Ishikawa (cell line): Measurements from ENCODE around the gene SRGAP1.

Experiments
- CREB1 ChIP-seq: IDR thresholded peaks from 2 replicates; pipeline ENCODE4 v1.6.1; 2012; ENCODE audit warnings: low read depth
- EGR1 ChIP-seq: IDR thresholded peaks from 2 replicates; pipeline ENCODE4 v1.6.1; 2012
- EP300 ChIP-seq: IDR thresholded peaks from 2 replicates; pipeline ENCODE4 v1.6.1; 2012; ENCODE audit warnings: borderline replicate concordance
- RAD21 ChIP-seq: IDR thresholded peaks from 2 replicates; pipeline ENCODE4 v1.6.1; 2012; ENCODE audit warnings: low read depth
- TAF1 ChIP-seq: IDR thresholded peaks from 2 replicates; pipeline ENCODE4 v1.6.1; 2012; ENCODE audit warnings: low read depth, mild to moderate bottlenecking
- TEAD4 ChIP-seq: IDR thresholded peaks from 2 replicates; pipeline ENCODE4 v1.6.1; 2012
- YY1 ChIP-seq: IDR thresholded peaks from 2 replicates; pipeline ENCODE4 v1.6.1; 2012; ENCODE audit warnings: low read depth

- TF ChIP-seq EP300 = no peak
- TF ChIP-seq EGR1 = no peak
- no peak for TF ChIP-seq YY1
- no peak for TF ChIP-seq RAD21
- TF ChIP-seq TEAD4 = no peak
- no peak for TF ChIP-seq TAF1
- TF ChIP-seq CREB1 = no peak
Observed at GRCh38 chr12:63935361-63935760, 90.9 kb downstream of the SRGAP1 start.
